Mammary epithelial cell (primary cell): ENCODE data around the gene C6orf58.

Experiments
- CTCF ChIP-seq, 2 donors: IDR thresholded peaks in 1 of 2; conservative IDR thresholded peaks in 1 of 2; 2 replicates each; pipeline ENCODE4 v1.5.1; 2011 to 2012; ENCODE audit warnings: inconsistent platforms in 2 of 2, low read length in 2 of 2, mild to moderate bottlenecking in 2 of 2, control low read depth in 1 of 2, low read depth in 1 of 2; ENCODE audit not compliant: insufficient read depth in 1 of 2; ENCODE audit errors: extremely low read depth in 1 of 2
- EZH2 ChIP-seq: IDR thresholded peaks from 2 replicates; pipeline ENCODE4 v1.6.1; 2012; ENCODE audit warnings: low read length, inconsistent platforms, borderline replicate concordance

DNA sequence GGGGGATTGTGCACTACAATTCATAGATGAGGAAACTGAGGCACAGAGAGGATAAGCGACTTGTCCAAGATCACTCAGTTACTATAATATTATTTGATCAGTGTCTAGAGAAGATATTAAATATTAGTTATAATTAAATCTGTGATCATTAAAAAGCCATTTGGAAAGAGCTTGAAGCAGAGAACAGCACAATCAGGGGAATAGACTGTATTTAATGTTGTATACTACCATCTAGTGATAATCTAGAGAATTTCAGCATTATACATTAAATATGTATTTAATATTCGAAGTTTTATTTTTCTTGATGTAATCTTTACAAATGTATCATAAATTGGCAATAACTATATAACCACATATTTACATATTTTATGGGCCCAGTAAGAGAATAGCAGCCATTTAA lies 37.7 kb upstream of the C6orf58 start:
- TF ChIP-seq CTCF (conservative IDR thresholded peaks at IDR 0.05 in 1 of 2, IDR thresholded peaks at IDR 0.05 in 1 of 2; ENCODE audit: extremely low read depth in 1 of 2, insufficient read depth in 1 of 2, low read depth in 1 of 2, low read length in 2 of 2) (peak; percentile 28 to 29), EZH2 (no peak)
